GM19395 (cell line): ENCODE results near the gene NDOR1.
A peak's percentile ranks its signal among the peaks of the same experiment; 100 is the strongest.
"Not testable (repeated sequence)": the region's sequence is repeated elsewhere in the genome, so short reads cannot be mapped to it uniquely, and the experiment has no call there.

Experiments
- ATAC-seq: cut with Tn5 transposase; IDR thresholded peaks from one replicate; pipeline ENCODE4 v1.9.1; 2021; ENCODE audit warnings: mild to moderate bottlenecking, moderate library complexity; ENCODE audit not compliant: unreplicated experiment

NDOR1 gene

GRCh38 chr9:137255448-137256114, 50.1 kb downstream of the NDOR1 start:
- ATAC-seq, result peak; percentile 38

- ATAC-seq, result no peak
These were observed 50.9 kb downstream of the NDOR1 start for GRCh38 chr9:137256362-137256761.

- ATAC-seq, result no peak
These were observed 51.4 kb downstream of the NDOR1 start for GRCh38 chr9:137256856-137257255.

- ATAC-seq, result not testable (repeated sequence)
These were observed 56.8 kb downstream of the NDOR1 start for GRCh38 chr9:137262173-137262908.

GRCh38 chr9:137262909-137263285, 57.4 kb downstream of the NDOR1 start:
- ATAC-seq, result no peak

GRCh38 chr9:137263506-137263905, 58.0 kb downstream of the NDOR1 start:
- no peak for ATAC-seq

- ATAC-seq, result no peak
These were observed 58.6 kb downstream of the NDOR1 start for GRCh38 chr9:137264067-137264466.

- ATAC-seq, result no peak
These were observed 60.1 kb downstream of the NDOR1 start for GRCh38 chr9:137265496-137266161.

GRCh38 chr9:137266162-137266527, 60.6 kb downstream of the NDOR1 start:
- ATAC-seq, result no peak
